GM12891 (cell line): ENCODE results near the gene MEGF8.

Experiments
- PAX5 ChIP-seq: IDR thresholded peaks from 2 replicates; pipeline ENCODE4 v1.6.1; 2011; ENCODE audit warnings: low read length, moderate library complexity, mild to moderate bottlenecking; ENCODE audit not compliant: insufficient read depth, severe bottlenecking
- POLR2A ChIP-seq: IDR thresholded peaks from 2 replicates; pipeline ENCODE4 v1.6.1; 2011; ENCODE audit warnings: low read depth, low read length, control low read depth
- POLR2AphosphoS5 ChIP-seq: IDR thresholded peaks from 2 replicates; pipeline ENCODE4 v1.6.1; 2011; ENCODE audit warnings: low read depth, low read length, control low read depth
- POU2F2 ChIP-seq: IDR thresholded peaks from 2 replicates; pipeline ENCODE4 v1.6.1; 2011; ENCODE audit warnings: low read depth, mild to moderate bottlenecking, control low read depth, low read length, moderate library complexity
- SPI1 ChIP-seq: IDR thresholded peaks from 2 replicates; pipeline ENCODE4 v1.6.1; 2011; ENCODE audit warnings: low read depth, low read length, control low read depth
- TAF1 ChIP-seq: IDR thresholded peaks from 2 replicates; pipeline ENCODE4 v1.6.1; 2011; ENCODE audit warnings: low read depth, low read length, control low read depth

- TF ChIP-seq POLR2A: no peak
- TF ChIP-seq PAX5: no peak
- TF ChIP-seq SPI1: no peak
- TF ChIP-seq POLR2AphosphoS5: no peak
- no peak for TF ChIP-seq TAF1
- no peak for TF ChIP-seq POU2F2
Measured at GRCh38 chr19:42386974-42387707, 61.7 kb downstream of the MEGF8 start.
